Neural cell (in vitro differentiated cells): ENCODE data around the gene NOL3. TPM values are rescaled to one million over a fixed set of nuclear protein-coding genes. Genes with fewer than 3 reads are reported as not detected.

ENCODE experiments used
- H2AFZ ChIP-seq: fragments of 200-600, 300-800 bp; sonication (generic), shearing (Covaris generic); 2 replicates; pipeline ENCODE4 v1.6.0; 2014; ENCODE audit warnings: low read depth, mild to moderate bottlenecking, antibody characterized with exemption, low read length, moderate library complexity
- H3F3A ChIP-seq: fragments of 200-600 bp; shearing (Covaris generic); 2 replicates; pipeline ENCODE4 v1.6.1; 2016; ENCODE audit warnings: mild to moderate bottlenecking, moderate library complexity, mixed read lengths, antibody characterized with exemption, low read length; ENCODE audit not compliant: insufficient read depth, poor library complexity, severe bottlenecking
- H3K27ac ChIP-seq: fragments of 200-600, 300-800 bp; sonication (generic), shearing (Covaris generic); 2 replicates; pipeline ENCODE4 v1.5.1; 2014; ENCODE audit warnings: mild to moderate bottlenecking, low read length, moderate library complexity
- H3K27me3 ChIP-seq: fragments of 300-800, 200-600 bp; sonication (generic), shearing (Covaris generic); 2 replicates; pipeline ENCODE4 v1.6.0; 2014; ENCODE audit warnings: mild to moderate bottlenecking, low read depth, low read length, moderate library complexity; ENCODE audit not compliant: insufficient read depth
- H3K36me3 ChIP-seq: fragments of 300-800, 200-600 bp; sonication (generic), shearing (Covaris generic); 2 replicates; pipeline ENCODE4 v1.5.1; 2014; ENCODE audit warnings: mild to moderate bottlenecking, antibody characterized with exemption, low read length, moderate library complexity; ENCODE audit not compliant: insufficient read depth
- H3K4me2 ChIP-seq: fragments of 300-800, 200-600 bp; sonication (generic), shearing (Covaris generic); 2 replicates; pipeline ENCODE4 v1.6.0; 2014; ENCODE audit warnings: mild to moderate bottlenecking, low read length
- H3K4me3 ChIP-seq: fragments of 300-800, 200-600 bp; sonication (generic), shearing (Covaris generic); 2 replicates; pipeline ENCODE4 v1.5.1; 2014; ENCODE audit warnings: mild to moderate bottlenecking, low read length, moderate library complexity
- H3K79me2 ChIP-seq: fragments of 200-600 bp; shearing (Covaris generic); replicated peaks from 2 replicates; pipeline ENCODE4 v1.6.0; 2014; ENCODE audit warnings: mild to moderate bottlenecking, low read length, moderate library complexity; ENCODE audit not compliant: insufficient read depth
- H3K9ac ChIP-seq: fragments of 300-800, 200-600 bp; sonication (generic), shearing (Covaris generic); 2 replicates; pipeline ENCODE4 v1.6.1; 2016; ENCODE audit warnings: mild to moderate bottlenecking, low read length, mixed read lengths
- H3K9me2 ChIP-seq: fragments of 200-600 bp; shearing (Covaris generic); 2 replicates; pipeline ENCODE4 v1.6.1; 2016; ENCODE audit warnings: mild to moderate bottlenecking, low read length, mixed read lengths; ENCODE audit not compliant: insufficient read depth
- H3K9me3 ChIP-seq: fragments of 200-600, 300-800 bp; sonication (generic), shearing (Covaris generic); 2 replicates; pipeline ENCODE4 v1.6.1; 2016; ENCODE audit warnings: mild to moderate bottlenecking, mixed run types, low read length, moderate library complexity, mixed read lengths
- H4K20me1 ChIP-seq: fragments of 200-600 bp; shearing (Covaris generic); 2 replicates; pipeline ENCODE4 v1.6.1; 2016; ENCODE audit warnings: mild to moderate bottlenecking, mixed run types; ENCODE audit not compliant: insufficient read depth
- EP300 ChIP-seq: fragments of 450-650 bp; conservative IDR thresholded peaks from 2 replicates; pipeline ENCODE4 v1.6.1; 2014; ENCODE audit warnings: antibody characterized with exemption, mild to moderate bottlenecking, moderate library complexity; ENCODE audit not compliant: poor library complexity, severe bottlenecking
- EZH2 ChIP-seq: fragments of 200-600, 300-800 bp; shearing (Covaris generic), sonication (generic); IDR thresholded peaks from 2 replicates; pipeline ENCODE4 v1.6.1; 2014; ENCODE audit warnings: antibody characterized with exemption, low read length, borderline replicate concordance, mild to moderate bottlenecking; ENCODE audit not compliant: insufficient read depth, poor library complexity, severe bottlenecking
- MXI1 ChIP-seq: fragments of 450-650 bp; conservative IDR thresholded peaks from 2 replicates; pipeline ENCODE4 v1.6.1; 2014; ENCODE audit warnings: antibody characterized with exemption, mild to moderate bottlenecking; ENCODE audit not compliant: poor library complexity, severe bottlenecking
- POLR2AphosphoS5 ChIP-seq: IDR thresholded peaks from 2 replicates; pipeline ENCODE4 v1.6.1; 2012
- RAD21 ChIP-seq: fragments of 450-650 bp; conservative IDR thresholded peaks from 2 replicates; pipeline ENCODE4 v1.6.1; 2014; ENCODE audit warnings: antibody characterized with exemption, mild to moderate bottlenecking, moderate library complexity
- SMC3 ChIP-seq: fragments of 450-650 bp; conservative IDR thresholded peaks from 2 replicates; pipeline ENCODE4 v1.6.1; 2014; ENCODE audit warnings: antibody characterized with exemption, mild to moderate bottlenecking, moderate library complexity; ENCODE audit not compliant: poor library complexity
- TAF1 ChIP-seq: IDR thresholded peaks from 2 replicates; pipeline ENCODE4 v1.6.1; 2012; ENCODE audit warnings: low read depth
- polyA plus RNA-seq: library from polyadenylated mRNA; depleted of rRNA; stranded (reverse); fragments of >200 nt; gene quantifications from 2 replicates; pipeline ENCODE4 v1.2.3, GENCODE V29; 2014
- TF ChIP-seq, protein P1 (sequence below): fragments of 450-650 bp; IDR thresholded peaks from 2 replicates; pipeline ENCODE4 v1.5.1; 2014; ENCODE audit warnings: antibody characterized with exemption, mild to moderate bottlenecking, moderate library complexity; ENCODE audit not compliant: poor library complexity, severe bottlenecking
- TF ChIP-seq, protein P2 (sequence below): IDR thresholded peaks from 2 replicates; pipeline ENCODE4 v1.6.1; 2012; ENCODE audit warnings: borderline replicate concordance

The NOL3 gene
- polyA plus RNA-seq, 1 donor from 2014 or later = 8.4 TPM

DNA sequence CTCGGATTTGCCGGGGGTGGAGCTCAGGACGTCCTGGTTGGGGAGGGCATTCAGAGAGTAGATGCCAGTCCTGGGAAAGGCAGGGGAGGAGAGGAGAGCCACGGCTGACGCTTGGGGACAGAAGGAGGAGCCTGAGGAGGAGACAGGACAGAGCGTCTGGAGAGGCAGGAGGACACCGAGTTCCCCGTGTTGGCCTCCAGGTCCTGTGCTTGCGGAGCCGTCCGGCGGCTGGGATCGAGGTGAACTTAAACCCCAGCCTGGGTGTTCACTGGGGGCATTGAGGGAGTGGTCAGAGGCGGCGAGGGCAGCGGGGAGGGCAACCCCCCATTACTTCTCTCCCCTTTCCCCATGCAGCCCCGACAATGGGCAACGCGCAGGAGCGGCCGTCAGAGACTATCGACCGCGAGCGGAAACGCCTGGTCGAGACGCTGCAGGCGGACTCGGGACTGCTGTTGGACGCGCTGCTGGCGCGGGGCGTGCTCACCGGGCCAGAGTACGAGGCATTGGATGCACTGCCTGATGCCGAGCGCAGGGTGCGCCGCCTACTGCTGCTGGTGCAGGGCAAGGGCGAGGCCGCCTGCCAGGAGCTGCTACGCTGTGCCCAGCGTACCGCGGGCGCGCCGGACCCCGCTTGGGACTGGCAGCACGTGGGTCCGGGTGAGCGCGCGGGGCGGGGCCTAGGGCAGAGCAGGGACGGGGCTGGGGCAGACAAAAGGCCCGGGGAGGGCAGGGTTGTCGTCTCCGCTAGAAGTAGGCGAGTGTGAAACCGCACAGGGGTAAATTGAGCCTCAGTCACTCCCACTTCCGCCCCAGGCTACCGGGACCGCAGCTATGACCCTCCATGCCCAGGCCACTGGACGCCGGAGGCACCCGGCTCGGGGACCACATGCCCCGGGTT is 3.7 kb downstream of the NOL3 start:
- Histone ChIP-seq H3K4me2 (peak overlapping the region; percentile 30), H3F3A (no peaks in the 10 kb centered on the region), H4K20me1 (peaks cover 20% of the 10 kb centered on the region), H3K9me2 (no peaks in the 10 kb centered on the region), H3K9ac (peak overlapping the region; percentile 38), H3K79me2 (no peaks in the 10 kb centered on the region), H3K36me3 (no peaks in the 10 kb centered on the region), H2AFZ (no peak overlapping the region), H3K4me3 (peak overlapping the region; percentile 63), H3K27me3 (peaks cover 76% of the 10 kb centered on the region), H3K9me3 (no peaks in the 10 kb centered on the region), H3K27ac (no peak overlapping the region)
- TF ChIP-seq POLR2AphosphoS5 = no peak
- peak; percentile 30 for TF ChIP-seq MXI1
- no peak for TF ChIP-seq EZH2
- no peak for TF ChIP-seq EP300
- no peak for TF ChIP-seq RAD21
- no peak for TF ChIP-seq TAF1
- TF ChIP-seq, protein P1, sequence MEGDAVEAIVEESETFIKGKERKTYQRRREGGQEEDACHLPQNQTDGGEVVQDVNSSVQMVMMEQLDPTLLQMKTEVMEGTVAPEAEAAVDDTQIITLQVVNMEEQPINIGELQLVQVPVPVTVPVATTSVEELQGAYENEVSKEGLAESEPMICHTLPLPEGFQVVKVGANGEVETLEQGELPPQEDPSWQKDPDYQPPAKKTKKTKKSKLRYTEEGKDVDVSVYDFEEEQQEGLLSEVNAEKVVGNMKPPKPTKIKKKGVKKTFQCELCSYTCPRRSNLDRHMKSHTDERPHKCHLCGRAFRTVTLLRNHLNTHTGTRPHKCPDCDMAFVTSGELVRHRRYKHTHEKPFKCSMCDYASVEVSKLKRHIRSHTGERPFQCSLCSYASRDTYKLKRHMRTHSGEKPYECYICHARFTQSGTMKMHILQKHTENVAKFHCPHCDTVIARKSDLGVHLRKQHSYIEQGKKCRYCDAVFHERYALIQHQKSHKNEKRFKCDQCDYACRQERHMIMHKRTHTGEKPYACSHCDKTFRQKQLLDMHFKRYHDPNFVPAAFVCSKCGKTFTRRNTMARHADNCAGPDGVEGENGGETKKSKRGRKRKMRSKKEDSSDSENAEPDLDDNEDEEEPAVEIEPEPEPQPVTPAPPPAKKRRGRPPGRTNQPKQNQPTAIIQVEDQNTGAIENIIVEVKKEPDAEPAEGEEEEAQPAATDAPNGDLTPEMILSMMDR = peak; percentile 52
- TF ChIP-seq, protein P2, sequence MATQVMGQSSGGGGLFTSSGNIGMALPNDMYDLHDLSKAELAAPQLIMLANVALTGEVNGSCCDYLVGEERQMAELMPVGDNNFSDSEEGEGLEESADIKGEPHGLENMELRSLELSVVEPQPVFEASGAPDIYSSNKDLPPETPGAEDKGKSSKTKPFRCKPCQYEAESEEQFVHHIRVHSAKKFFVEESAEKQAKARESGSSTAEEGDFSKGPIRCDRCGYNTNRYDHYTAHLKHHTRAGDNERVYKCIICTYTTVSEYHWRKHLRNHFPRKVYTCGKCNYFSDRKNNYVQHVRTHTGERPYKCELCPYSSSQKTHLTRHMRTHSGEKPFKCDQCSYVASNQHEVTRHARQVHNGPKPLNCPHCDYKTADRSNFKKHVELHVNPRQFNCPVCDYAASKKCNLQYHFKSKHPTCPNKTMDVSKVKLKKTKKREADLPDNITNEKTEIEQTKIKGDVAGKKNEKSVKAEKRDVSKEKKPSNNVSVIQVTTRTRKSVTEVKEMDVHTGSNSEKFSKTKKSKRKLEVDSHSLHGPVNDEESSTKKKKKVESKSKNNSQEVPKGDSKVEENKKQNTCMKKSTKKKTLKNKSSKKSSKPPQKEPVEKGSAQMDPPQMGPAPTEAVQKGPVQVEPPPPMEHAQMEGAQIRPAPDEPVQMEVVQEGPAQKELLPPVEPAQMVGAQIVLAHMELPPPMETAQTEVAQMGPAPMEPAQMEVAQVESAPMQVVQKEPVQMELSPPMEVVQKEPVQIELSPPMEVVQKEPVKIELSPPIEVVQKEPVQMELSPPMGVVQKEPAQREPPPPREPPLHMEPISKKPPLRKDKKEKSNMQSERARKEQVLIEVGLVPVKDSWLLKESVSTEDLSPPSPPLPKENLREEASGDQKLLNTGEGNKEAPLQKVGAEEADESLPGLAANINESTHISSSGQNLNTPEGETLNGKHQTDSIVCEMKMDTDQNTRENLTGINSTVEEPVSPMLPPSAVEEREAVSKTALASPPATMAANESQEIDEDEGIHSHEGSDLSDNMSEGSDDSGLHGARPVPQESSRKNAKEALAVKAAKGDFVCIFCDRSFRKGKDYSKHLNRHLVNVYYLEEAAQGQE = no peak
- peak; percentile 23 for TF ChIP-seq SMC3

DNA sequence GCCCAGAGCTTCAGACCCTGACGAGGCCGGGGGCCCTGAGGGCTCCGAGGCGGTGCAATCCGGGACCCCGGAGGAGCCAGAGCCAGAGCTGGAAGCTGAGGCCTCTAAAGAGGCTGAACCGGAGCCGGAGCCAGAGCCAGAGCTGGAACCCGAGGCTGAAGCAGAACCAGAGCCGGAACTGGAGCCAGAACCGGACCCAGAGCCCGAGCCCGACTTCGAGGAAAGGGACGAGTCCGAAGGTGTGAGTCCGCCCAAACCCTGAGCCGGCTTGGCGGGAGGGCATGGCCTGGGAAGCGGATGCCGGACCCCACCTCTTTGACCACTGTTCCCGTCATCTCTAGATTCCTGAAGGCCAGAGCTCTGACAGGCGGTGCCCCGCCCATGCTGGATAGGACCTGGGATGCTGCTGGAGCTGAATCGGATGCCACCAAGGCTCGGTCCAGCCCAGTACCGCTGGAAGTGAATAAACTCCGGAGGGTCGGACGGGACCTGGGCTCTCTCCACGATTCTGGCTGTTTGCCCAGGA is 4.4 kb downstream of the NOL3 start:
- peaks cover 72% of the 10 kb centered on the region for H3K27me3 ChIP-seq
- no peaks in the 10 kb centered on the region for H3K79me2 ChIP-seq
- TF ChIP-seq, protein P1 = no peak
- no peak for TF ChIP-seq EZH2
- TF ChIP-seq MXI1 = no peak
- TF ChIP-seq TAF1 = no peak
- TF ChIP-seq SMC3 = no peak
- TF ChIP-seq RAD21 = no peak
- no peak for TF ChIP-seq POLR2AphosphoS5
- TF ChIP-seq, protein P2 = no peak
- TF ChIP-seq EP300 = no peak
- peak overlapping the region; percentile 38 for H3K9ac ChIP-seq
- no peak overlapping the region for H3K4me2 ChIP-seq
- H2AFZ ChIP-seq = no peak overlapping the region
- H3K9me2 ChIP-seq = no peaks in the 10 kb centered on the region
- H3F3A ChIP-seq = no peaks in the 10 kb centered on the region
- no peaks in the 10 kb centered on the region for H3K9me3 ChIP-seq
- peaks cover 20% of the 10 kb centered on the region for H4K20me1 ChIP-seq
- no peaks in the 10 kb centered on the region for H3K36me3 ChIP-seq
- H3K27ac ChIP-seq = no peak overlapping the region
- peak overlapping the region; percentile 63 for H3K4me3 ChIP-seq
